Measurements from ENCODE around the gene MSI2.

DNA sequence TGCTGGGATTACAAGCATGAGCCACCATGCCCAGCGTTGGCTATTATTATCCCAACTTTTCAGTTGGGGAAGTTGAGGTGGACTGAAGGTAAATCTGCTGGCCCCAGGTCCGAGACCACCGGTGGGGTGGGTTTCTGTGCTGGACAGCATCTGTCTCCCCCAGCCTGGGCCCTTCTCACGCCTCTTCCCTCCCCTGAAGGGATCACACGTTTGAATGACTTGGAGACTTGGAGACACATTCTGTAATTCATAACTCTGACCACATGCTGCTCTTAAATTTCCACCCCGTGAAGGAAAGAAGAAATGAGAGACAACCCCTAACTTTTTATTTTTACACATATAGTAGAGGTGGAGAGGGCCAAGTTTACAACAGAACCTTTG, 109.8 kb downstream of the MSI2 start:
- TF ChIP-seq POLR2A (IDR thresholded peaks at IDR 0.05; ENCODE audit: low read depth, low read length) (no peak), POLR2AphosphoS5 (IDR thresholded peaks at IDR 0.05; ENCODE audit: low read depth, low read length) (no peak), TAF1 (IDR thresholded peaks at IDR 0.05; ENCODE audit: borderline replicate concordance, low read depth, low read length) (no peak)
